ENCODE results near the gene DUSP7.

The DUSP7 gene

GRCh38 chr3:52086461-52086860 is 30.1 kb upstream of the DUSP7 start:
- DNase-seq (ENCODE audit: low spot score): no peak

- no peak for DNase-seq (ENCODE audit: low spot score)
Measured at GRCh38 chr3:52085681-52086282, 29.4 kb upstream of the DUSP7 start.

- DNase-seq (ENCODE audit: low spot score): no peak
Measured at GRCh38 chr3:52084954-52085680, 28.7 kb upstream of the DUSP7 start.

GRCh38 chr3:52084216-52084945 is 28.0 kb upstream of the DUSP7 start:
- no peak for DNase-seq (ENCODE audit: low spot score)

- no peak for DNase-seq (ENCODE audit: low spot score)
Measured at GRCh38 chr3:52083556-52084087, 27.3 kb upstream of the DUSP7 start.

GRCh38 chr3:52082951-52083350 is 26.6 kb upstream of the DUSP7 start:
- no peak for DNase-seq (ENCODE audit: low spot score)

GRCh38 chr3:52080830-52081719 is 24.7 kb upstream of the DUSP7 start:
- DNase-seq (ENCODE audit: low spot score): no peak

GRCh38 chr3:52079958-52080357 is 23.6 kb upstream of the DUSP7 start:
- DNase-seq (ENCODE audit: low spot score): no peak

GRCh38 chr3:52078781-52079560 is 22.6 kb upstream of the DUSP7 start:
- no peak for DNase-seq (ENCODE audit: low spot score)

GRCh38 chr3:52077925-52078324 is 21.6 kb upstream of the DUSP7 start:
- no peak for DNase-seq (ENCODE audit: low spot score)

- no peak for DNase-seq (ENCODE audit: low spot score)
Measured at GRCh38 chr3:52076896-52077780, 20.8 kb upstream of the DUSP7 start.

GRCh38 chr3:52073490-52073889 is 17.1 kb upstream of the DUSP7 start:
- DNase-seq (ENCODE audit: low spot score): no peak

GRCh38 chr3:52072471-52072870 is 16.1 kb upstream of the DUSP7 start:
- DNase-seq (ENCODE audit: low spot score): no peak

- no peak for DNase-seq (ENCODE audit: low spot score)
Measured at GRCh38 chr3:52072020-52072419, 15.6 kb upstream of the DUSP7 start.

- no peak for DNase-seq (ENCODE audit: low spot score)
Measured at GRCh38 chr3:52070724-52071621, 14.6 kb upstream of the DUSP7 start.

- no peak for DNase-seq (ENCODE audit: low spot score)
Measured at GRCh38 chr3:52069855-52070254, 13.5 kb upstream of the DUSP7 start.

- DNase-seq (ENCODE audit: low spot score): no peak
Measured at GRCh38 chr3:52069135-52069534, 12.8 kb upstream of the DUSP7 start.

- no peak for DNase-seq (ENCODE audit: low spot score)
Measured at GRCh38 chr3:52068730-52069129, 12.4 kb upstream of the DUSP7 start.

GRCh38 chr3:52068055-52068571 is 11.7 kb upstream of the DUSP7 start:
- DNase-seq (ENCODE audit: low spot score): no peak
